ENCODE data around the gene SEZ6L.

DNA sequence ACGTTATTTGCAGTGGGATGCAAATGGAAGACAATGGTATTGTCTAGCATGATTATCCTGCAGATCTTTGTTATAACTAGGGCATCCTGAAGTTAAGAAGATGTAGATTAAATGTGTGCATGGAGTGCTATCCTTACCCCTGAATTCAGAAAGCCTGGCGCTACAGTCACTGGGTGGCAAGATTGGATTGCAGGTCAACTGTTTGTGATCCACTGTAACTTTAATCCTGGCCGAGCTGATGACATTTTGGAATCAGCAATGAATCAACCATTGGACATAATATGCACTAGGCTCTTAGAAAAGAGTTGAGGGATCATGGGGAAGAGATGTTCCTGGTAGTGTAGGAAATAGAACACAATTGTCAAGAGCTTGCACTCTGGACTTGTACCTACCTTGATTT lies 25.1 kb downstream of the SEZ6L start:
- TF ChIP-seq, protein P1, sequence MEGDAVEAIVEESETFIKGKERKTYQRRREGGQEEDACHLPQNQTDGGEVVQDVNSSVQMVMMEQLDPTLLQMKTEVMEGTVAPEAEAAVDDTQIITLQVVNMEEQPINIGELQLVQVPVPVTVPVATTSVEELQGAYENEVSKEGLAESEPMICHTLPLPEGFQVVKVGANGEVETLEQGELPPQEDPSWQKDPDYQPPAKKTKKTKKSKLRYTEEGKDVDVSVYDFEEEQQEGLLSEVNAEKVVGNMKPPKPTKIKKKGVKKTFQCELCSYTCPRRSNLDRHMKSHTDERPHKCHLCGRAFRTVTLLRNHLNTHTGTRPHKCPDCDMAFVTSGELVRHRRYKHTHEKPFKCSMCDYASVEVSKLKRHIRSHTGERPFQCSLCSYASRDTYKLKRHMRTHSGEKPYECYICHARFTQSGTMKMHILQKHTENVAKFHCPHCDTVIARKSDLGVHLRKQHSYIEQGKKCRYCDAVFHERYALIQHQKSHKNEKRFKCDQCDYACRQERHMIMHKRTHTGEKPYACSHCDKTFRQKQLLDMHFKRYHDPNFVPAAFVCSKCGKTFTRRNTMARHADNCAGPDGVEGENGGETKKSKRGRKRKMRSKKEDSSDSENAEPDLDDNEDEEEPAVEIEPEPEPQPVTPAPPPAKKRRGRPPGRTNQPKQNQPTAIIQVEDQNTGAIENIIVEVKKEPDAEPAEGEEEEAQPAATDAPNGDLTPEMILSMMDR (IDR thresholded peaks at IDR 0.05; ENCODE audit: insufficient read depth, low read length), result no peak
- TF ChIP-seq POLR2AphosphoS5 (IDR thresholded peaks at IDR 0.05; ENCODE audit: low read depth), result no peak
- TF ChIP-seq REST (IDR thresholded peaks at IDR 0.05; ENCODE audit: insufficient replicate concordance, low read depth), result no peak
- no peak for TF ChIP-seq GABPA (IDR thresholded peaks at IDR 0.05; ENCODE audit: low read depth)
- TF ChIP-seq SPI1 (IDR thresholded peaks at IDR 0.05; ENCODE audit: borderline replicate concordance, low read depth), result no peak
